Measurements from ENCODE around the gene KSR2. TPM values are rescaled to one million over a fixed set of nuclear protein-coding genes. Genes with fewer than 3 reads are reported as not detected.

KSR2 gene
- total and polyA plus RNA-seq, 10 of the 15 experiments (the other 5 are each of a cell fraction or from before 2014, with no cell fraction given), result under 0.01 to 1.5 (median 0.01) TPM; not detected in 3

DNA sequence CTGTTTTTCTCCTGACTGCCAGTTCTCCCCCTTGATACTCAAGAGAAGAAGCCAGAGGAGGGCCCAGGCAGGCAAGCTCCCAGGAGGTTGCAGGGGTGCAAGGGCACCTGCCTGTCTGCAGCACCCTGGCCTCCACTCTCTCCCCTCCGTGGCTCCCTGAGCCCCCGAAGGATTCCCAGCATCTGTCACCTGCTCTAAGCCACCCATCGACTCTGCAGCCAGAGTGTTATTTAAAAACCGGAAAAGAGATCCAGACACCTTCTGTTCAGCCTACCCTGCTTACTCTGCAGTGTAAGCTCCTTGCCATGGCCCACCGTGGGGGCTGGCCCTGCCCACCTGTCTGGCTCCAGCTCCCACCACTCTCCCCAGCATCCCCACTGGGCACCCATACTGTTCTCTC, 121.4 kb downstream of the KSR2 start:
- in situ Hi-C loops (cut with MboI), result loop anchor here (5.0 kb wide), 1 partner anchor 635 kb away; no protein-coding TSS in a partner anchor
- Histone ChIP-seq H2AFZ (ENCODE audit: control insufficient read depth, low read depth, low read length) (no peak overlapping the region), H3K4me1 (ENCODE audit: control insufficient read depth, insufficient read depth, low read length) (peaks cover 7% of the 10 kb centered on the region; the same call in 1 of the 2 replicates), H3K4me3 (no peak overlapping the region), H3K4me2 (ENCODE audit: control insufficient read depth, insufficient read depth) (no peak overlapping the region), H3K27ac (ENCODE audit: control insufficient read depth, insufficient read depth) (no peak overlapping the region), H4K20me1 (ENCODE audit: control insufficient read depth, insufficient read depth) (no peaks in the 10 kb centered on the region), H3K9ac (ENCODE audit: control insufficient read depth, insufficient read depth, low read length) (no peak overlapping the region), H3K79me2 (ENCODE audit: control insufficient read depth, insufficient read depth, low read length) (no peaks in the 10 kb centered on the region), H3K27me3 (replicated peaks in 1 of 2; ENCODE audit: control insufficient read depth in 2 of 2, insufficient read depth in 2 of 2, low read length in 1 of 2) (no peaks in the 10 kb centered on the region), H3K36me3 (ENCODE audit: control insufficient read depth in 2 of 2, insufficient read depth in 2 of 2, low read length in 1 of 2) (no peaks in the 10 kb centered on the region), H3K9me3 (replicated peaks; ENCODE audit: control insufficient read depth, insufficient read depth, low read length) (peaks cover 3% of the 10 kb centered on the region)
- BruUV-seq (replicated peaks), result no TSS peak
- no peak for TF ChIP-seq JUNB (IDR thresholded peaks at IDR 0.05)
- TF ChIP-seq, protein P1, sequence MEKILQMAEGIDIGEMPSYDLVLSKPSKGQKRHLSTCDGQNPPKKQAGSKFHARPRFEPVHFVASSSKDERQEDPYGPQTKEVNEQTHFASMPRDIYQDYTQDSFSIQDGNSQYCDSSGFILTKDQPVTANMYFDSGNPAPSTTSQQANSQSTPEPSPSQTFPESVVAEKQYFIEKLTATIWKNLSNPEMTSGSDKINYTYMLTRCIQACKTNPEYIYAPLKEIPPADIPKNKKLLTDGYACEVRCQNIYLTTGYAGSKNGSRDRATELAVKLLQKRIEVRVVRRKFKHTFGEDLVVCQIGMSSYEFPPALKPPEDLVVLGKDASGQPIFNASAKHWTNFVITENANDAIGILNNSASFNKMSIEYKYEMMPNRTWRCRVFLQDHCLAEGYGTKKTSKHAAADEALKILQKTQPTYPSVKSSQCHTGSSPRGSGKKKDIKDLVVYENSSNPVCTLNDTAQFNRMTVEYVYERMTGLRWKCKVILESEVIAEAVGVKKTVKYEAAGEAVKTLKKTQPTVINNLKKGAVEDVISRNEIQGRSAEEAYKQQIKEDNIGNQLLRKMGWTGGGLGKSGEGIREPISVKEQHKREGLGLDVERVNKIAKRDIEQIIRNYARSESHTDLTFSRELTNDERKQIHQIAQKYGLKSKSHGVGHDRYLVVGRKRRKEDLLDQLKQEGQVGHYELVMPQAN (conservative IDR thresholded peaks at IDR 0.05), result no peak
- no peak for TF ChIP-seq CHD4 (IDR thresholded peaks at IDR 0.05)
- TF ChIP-seq BACH1 (IDR thresholded peaks at IDR 0.05; ENCODE audit: borderline replicate concordance), result no peak
- TF ChIP-seq EGR1 (IDR thresholded peaks at IDR 0.05; ENCODE audit: borderline replicate concordance in 1 of 2, low read depth in 2 of 2, low read length in 2 of 2), result no peak
- no peak for TF ChIP-seq CREB1 (IDR thresholded peaks at IDR 0.05; ENCODE audit: low read depth)
- TF ChIP-seq IKZF1 (conservative IDR thresholded peaks at IDR 0.05), result no peak
- TF ChIP-seq ZNF24 (IDR thresholded peaks at IDR 0.05), result no peak
- TF ChIP-seq ZBED1 (IDR thresholded peaks at IDR 0.05; ENCODE audit: borderline replicate concordance), result no peak
- TF ChIP-seq HCFC1 (IDR thresholded peaks at IDR 0.05; ENCODE audit: low read length), result no peak
- TF ChIP-seq RFX5 (IDR thresholded peaks at IDR 0.05; ENCODE audit: low read depth, low read length), result no peak
- ChIA-PET CTCF (interaction anchor here (4.2 to 4.6 kb wide), 2 partner anchors 9 kb away, joined by 16 to 61 read pairs; no protein-coding TSS in a partner anchor), SMC1A (ENCODE audit: uncharacterized antibody, unreplicated experiment) (no interaction called here), RAD21 (ENCODE audit: unreplicated experiment) (no interaction called here), POLR2A (no interaction called here)
- no peak for DNase-seq (ENCODE audit: low read depth, low spot score)
- FAIRE-seq, result no peak
- 15% methylated on average over 5 of the region's 5 CpGs for WGBS (ENCODE audit: insufficient coverage, insufficient replicate concordance, low lambda C conversion rate, missing lambda C conversion rate)
- ATAC-seq, result no peak
- intact Hi-C loops (cut with micrococcal nuclease; ENCODE audit: unreplicated experiment), result no loop called here

Data from GM12878 (cell line).